Panc1 (cell line): ENCODE data around the gene ZFTA. TPM values are rescaled to one million over a fixed set of nuclear protein-coding genes. Genes with fewer than 3 reads are reported as not detected.

Experiments used
- ATAC-seq: fragments of 200-7000 bp; cut with Tn5 transposase; 2 replicates; pipeline ENCODE4 v1.9.1; 2020; ENCODE audit warnings: mild to moderate bottlenecking, moderate library complexity
- BruUV-seq: library from RNA; stranded (reverse); fragments of 400-500 nt; replicated peaks from 2 replicates; lab custom pipeline; 2021; lab: Mats Ljungman, UMichigan
- CTCF ChIA-PET: fragments of 300-600 bp; sonication (Branson Sonifier 250); formaldehyde crosslinking; loops from one replicate; lab custom pipeline; 2022; ENCODE audit warnings: antibody characterized with exemption; lab: Charles Lee
- POLR2A ChIA-PET: fragments of 300-600 bp; sonication (Branson Sonifier 250); formaldehyde crosslinking; loops from one replicate; lab custom pipeline; 2022; ENCODE audit warnings: antibody characterized with exemption; lab: Charles Lee
- DNase-seq: peaks from one replicate; pipeline ENCODE4 v3.0.0-alpha.2; 2010; ENCODE audit warnings: low read depth, low spot score
- H3K27ac ChIP-seq: 2 replicates; pipeline ENCODE4 v1.5.1; 2011; ENCODE audit warnings: mild to moderate bottlenecking, low read length, inconsistent platforms
- H3K27me3 ChIP-seq: fragments of 200-500 bp; sonication (Bioruptor generic); 2 replicates; pipeline ENCODE4 v1.6.0; 2014; ENCODE audit warnings: low read length, inconsistent platforms; ENCODE audit not compliant: control insufficient read depth, insufficient read depth
- H3K36me3 ChIP-seq: fragments of 200-500 bp; sonication (Bioruptor generic); 2 replicates; pipeline ENCODE4 v1.5.1; 2014; ENCODE audit warnings: inconsistent platforms, mild to moderate bottlenecking, low read length, moderate library complexity; ENCODE audit not compliant: control insufficient read depth, insufficient read depth
- H3K4me1 ChIP-seq: 2 replicates; pipeline ENCODE4 v1.5.1; 2011; ENCODE audit warnings: inconsistent platforms, mild to moderate bottlenecking, low read length, moderate library complexity; ENCODE audit not compliant: control insufficient read depth, insufficient read depth
- H3K4me3 ChIP-seq, 2 experiments: 2 replicates each; pipeline ENCODE4 v1.5.1; 2011 to 2012; ENCODE audit warnings: low read depth in 2 of 2, low read length in 2 of 2, mild to moderate bottlenecking in 2 of 2, inconsistent platforms in 1 of 2, moderate library complexity in 1 of 2
- H3K9me3 ChIP-seq: fragments of 200-500 bp; sonication (Bioruptor generic); 2 replicates; pipeline ENCODE4 v1.5.1; 2014; ENCODE audit warnings: low read depth, mild to moderate bottlenecking, inconsistent platforms, low read length, moderate library complexity; ENCODE audit not compliant: control insufficient read depth, insufficient read depth
- POLR2AphosphoS5 ChIP-seq: IDR thresholded peaks from 2 replicates; pipeline ENCODE4 v1.6.1; 2012; ENCODE audit warnings: mild to moderate bottlenecking, low read depth, low read length, moderate library complexity
- SIN3A ChIP-seq: IDR thresholded peaks from 2 replicates; pipeline ENCODE4 v1.6.1; 2012; ENCODE audit warnings: low read depth, mild to moderate bottlenecking, low read length, moderate library complexity, borderline replicate concordance; ENCODE audit not compliant: insufficient read depth
- TCF7L2 ChIP-seq: IDR thresholded peaks from 2 replicates; pipeline ENCODE4 v1.6.1; 2011; ENCODE audit warnings: mild to moderate bottlenecking, low read depth, low read length, inconsistent platforms
- in situ Hi-C: cut with HindIII; loops from 2 replicates; pipeline ENCODE4 v1.10.0; 2016; ENCODE audit warnings: low sequenced_read_pairs, low pct_unique_long_range_greater_than_20kb
- intact Hi-C: fragments of 100-400 bp; cut with micrococcal nuclease; formaldehyde crosslinking; loops from one replicate; pipeline ENCODE4 v1.10.0; 2022; ENCODE audit not compliant: unreplicated experiment
- total RNA-seq: library from RNA; stranded (reverse); gene quantifications from one replicate; pipeline ENCODE4 v1.2.1, GENCODE V29; 2021; ENCODE audit not compliant: unreplicated experiment
- TF ChIP-seq, protein P1 (sequence below): fragments of 450-650 bp; IDR thresholded peaks from 2 replicates; pipeline ENCODE4 v1.5.1; 2017; ENCODE audit warnings: mild to moderate bottlenecking
- TF ChIP-seq, protein P2 (sequence below), 2 experiments: IDR thresholded peaks; 2 replicates each; pipeline ENCODE4 v1.6.1; 2011 to 2012; ENCODE audit warnings: low read depth in 2 of 2, control low read depth in 1 of 2, low read length in 1 of 2, mild to moderate bottlenecking in 1 of 2, moderate library complexity in 1 of 2; ENCODE audit not compliant: insufficient read depth in 1 of 2

Gene ZFTA
- total RNA-seq, 1 experiment from 2014 or later = 16.1 TPM

DNA sequence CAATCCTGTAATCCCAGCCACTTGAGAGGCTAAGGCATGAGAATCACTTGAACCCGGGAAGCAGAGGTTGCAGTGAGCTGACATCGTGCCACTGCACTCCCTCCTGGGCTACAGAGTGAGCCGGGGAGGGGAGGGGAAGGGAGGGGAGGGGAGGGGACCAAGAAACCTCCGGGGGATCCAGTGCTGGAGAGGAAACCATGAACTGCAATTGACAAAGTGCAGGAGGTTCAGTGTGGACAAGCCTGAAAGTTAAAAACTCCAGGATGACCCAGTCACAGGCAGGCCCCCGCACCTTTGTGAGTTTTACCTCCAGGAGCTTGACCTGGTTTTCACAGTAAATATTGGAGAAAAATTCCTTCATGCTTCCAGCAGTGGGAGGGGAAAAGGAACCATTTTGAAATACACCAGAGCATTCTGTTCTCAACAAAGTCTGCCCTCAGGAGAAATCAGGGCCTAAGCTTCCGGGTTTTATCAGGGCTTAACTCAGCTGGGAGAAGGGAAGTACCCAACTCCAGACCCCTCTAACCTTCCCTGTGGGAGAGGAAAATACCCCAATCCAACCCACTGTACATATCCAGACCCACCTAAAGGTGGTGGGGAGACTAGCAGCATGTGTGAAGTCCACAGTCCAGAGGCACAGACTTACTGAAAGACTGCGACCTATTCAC, 15.5 kb upstream of the ZFTA start:
- H3K9me3 ChIP-seq = no peaks in the 10 kb centered on the region
- no peak for TF ChIP-seq SIN3A
- TF ChIP-seq POLR2AphosphoS5 = no peak
- TF ChIP-seq TCF7L2 = no peak
- TF ChIP-seq, protein P1, sequence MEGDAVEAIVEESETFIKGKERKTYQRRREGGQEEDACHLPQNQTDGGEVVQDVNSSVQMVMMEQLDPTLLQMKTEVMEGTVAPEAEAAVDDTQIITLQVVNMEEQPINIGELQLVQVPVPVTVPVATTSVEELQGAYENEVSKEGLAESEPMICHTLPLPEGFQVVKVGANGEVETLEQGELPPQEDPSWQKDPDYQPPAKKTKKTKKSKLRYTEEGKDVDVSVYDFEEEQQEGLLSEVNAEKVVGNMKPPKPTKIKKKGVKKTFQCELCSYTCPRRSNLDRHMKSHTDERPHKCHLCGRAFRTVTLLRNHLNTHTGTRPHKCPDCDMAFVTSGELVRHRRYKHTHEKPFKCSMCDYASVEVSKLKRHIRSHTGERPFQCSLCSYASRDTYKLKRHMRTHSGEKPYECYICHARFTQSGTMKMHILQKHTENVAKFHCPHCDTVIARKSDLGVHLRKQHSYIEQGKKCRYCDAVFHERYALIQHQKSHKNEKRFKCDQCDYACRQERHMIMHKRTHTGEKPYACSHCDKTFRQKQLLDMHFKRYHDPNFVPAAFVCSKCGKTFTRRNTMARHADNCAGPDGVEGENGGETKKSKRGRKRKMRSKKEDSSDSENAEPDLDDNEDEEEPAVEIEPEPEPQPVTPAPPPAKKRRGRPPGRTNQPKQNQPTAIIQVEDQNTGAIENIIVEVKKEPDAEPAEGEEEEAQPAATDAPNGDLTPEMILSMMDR = no peak
- TF ChIP-seq, protein P2, sequence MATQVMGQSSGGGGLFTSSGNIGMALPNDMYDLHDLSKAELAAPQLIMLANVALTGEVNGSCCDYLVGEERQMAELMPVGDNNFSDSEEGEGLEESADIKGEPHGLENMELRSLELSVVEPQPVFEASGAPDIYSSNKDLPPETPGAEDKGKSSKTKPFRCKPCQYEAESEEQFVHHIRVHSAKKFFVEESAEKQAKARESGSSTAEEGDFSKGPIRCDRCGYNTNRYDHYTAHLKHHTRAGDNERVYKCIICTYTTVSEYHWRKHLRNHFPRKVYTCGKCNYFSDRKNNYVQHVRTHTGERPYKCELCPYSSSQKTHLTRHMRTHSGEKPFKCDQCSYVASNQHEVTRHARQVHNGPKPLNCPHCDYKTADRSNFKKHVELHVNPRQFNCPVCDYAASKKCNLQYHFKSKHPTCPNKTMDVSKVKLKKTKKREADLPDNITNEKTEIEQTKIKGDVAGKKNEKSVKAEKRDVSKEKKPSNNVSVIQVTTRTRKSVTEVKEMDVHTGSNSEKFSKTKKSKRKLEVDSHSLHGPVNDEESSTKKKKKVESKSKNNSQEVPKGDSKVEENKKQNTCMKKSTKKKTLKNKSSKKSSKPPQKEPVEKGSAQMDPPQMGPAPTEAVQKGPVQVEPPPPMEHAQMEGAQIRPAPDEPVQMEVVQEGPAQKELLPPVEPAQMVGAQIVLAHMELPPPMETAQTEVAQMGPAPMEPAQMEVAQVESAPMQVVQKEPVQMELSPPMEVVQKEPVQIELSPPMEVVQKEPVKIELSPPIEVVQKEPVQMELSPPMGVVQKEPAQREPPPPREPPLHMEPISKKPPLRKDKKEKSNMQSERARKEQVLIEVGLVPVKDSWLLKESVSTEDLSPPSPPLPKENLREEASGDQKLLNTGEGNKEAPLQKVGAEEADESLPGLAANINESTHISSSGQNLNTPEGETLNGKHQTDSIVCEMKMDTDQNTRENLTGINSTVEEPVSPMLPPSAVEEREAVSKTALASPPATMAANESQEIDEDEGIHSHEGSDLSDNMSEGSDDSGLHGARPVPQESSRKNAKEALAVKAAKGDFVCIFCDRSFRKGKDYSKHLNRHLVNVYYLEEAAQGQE (IDR thresholded peaks at IDR 0.05; ENCODE audit: insufficient read depth in 1 of 2, low read depth in 2 of 2, low read length in 1 of 2) = no peak
- no peak overlapping the region for H3K27ac ChIP-seq
- intact Hi-C loops = no loop called here
- in situ Hi-C loops = no loop called here
- POLR2A ChIA-PET = no interaction called here
- no peak for DNase-seq
- ATAC-seq = peak; percentile 26; the same call in 1 of the 2 replicates
- no peaks in the 10 kb centered on the region for H3K27me3 ChIP-seq
- H3K4me3 ChIP-seq = no peak overlapping the region
- H3K4me1 ChIP-seq = no peaks in the 10 kb centered on the region
- no TSS peak for BruUV-seq
- CTCF ChIA-PET = no interaction called here
- no peaks in the 10 kb centered on the region for H3K36me3 ChIP-seq

DNA sequence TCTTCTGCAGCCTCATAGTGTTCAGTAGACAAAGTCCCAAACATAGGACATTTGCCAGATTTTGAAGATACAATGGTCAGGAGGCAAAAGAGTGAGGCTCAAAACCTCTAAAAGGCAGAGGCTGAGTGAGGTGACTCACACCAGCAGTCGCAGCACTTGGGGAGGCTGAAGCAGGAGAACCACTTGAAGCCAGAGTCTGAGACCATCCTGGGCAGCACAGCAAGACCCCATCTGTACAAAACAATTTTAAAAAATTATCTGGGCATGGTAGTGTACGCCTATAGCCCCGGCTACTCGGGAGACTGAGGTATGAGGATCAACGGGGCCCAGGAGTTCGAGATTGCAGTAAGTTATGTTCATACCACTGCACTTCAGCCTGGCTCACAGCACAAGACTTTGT, 14.2 kb upstream of the ZFTA start:
- CTCF ChIA-PET = no interaction called here
- Histone ChIP-seq H3K4me1 (no peaks in the 10 kb centered on the region), H3K36me3 (no peaks in the 10 kb centered on the region), H3K27ac (no peak overlapping the region), H3K27me3 (no peaks in the 10 kb centered on the region), H3K9me3 (no peaks in the 10 kb centered on the region), H3K4me3 (no peak overlapping the region)
- intact Hi-C loops (no loop called here), in situ Hi-C loops (no loop called here)
- TF ChIP-seq POLR2AphosphoS5 (no peak), TCF7L2 (no peak), SIN3A (no peak)
- TF ChIP-seq, protein P2 (IDR thresholded peaks at IDR 0.05; ENCODE audit: insufficient read depth in 1 of 2, low read depth in 2 of 2, low read length in 1 of 2) = no peak
- TF ChIP-seq, protein P1 = no peak
- ATAC-seq = no peak
- no peak for DNase-seq
- POLR2A ChIA-PET = interaction anchor here (1.1 kb wide), 1 partner anchor 57 kb away, joined by 3 read pairs; no protein-coding TSS in a partner anchor
- BruUV-seq = no TSS peak
